Urinary bladder (tissue), 4 donors: ENCODE data around the gene YJEFN3. TPM values are rescaled to one million over a fixed set of nuclear protein-coding genes. Genes with fewer than 3 reads are reported as not detected.

ENCODE experiments used
- DNase-seq: peaks from one replicate; pipeline ENCODE4 v3.0.0-alpha.2; 2015; ENCODE audit errors: extremely low spot score
- H3K27ac ChIP-seq: one replicate; pipeline ENCODE4 v1.5.1; 2013; ENCODE audit warnings: low read depth, mild to moderate bottlenecking, moderate library complexity
- H3K36me3 ChIP-seq: one replicate; pipeline ENCODE4 v1.6.1; 2013; ENCODE audit warnings: mild to moderate bottlenecking, moderate library complexity; ENCODE audit not compliant: insufficient read depth
- H3K4me1 ChIP-seq: one replicate; pipeline ENCODE4 v1.6.1; 2013; ENCODE audit warnings: mild to moderate bottlenecking, moderate library complexity; ENCODE audit not compliant: insufficient read depth
- H3K4me3 ChIP-seq: one replicate; pipeline ENCODE4 v1.5.1; 2013; ENCODE audit warnings: low read depth, low read length
- WGBS: extraction: QIAGEN DNeasy Blood & Tissue Kit; methylation state at CpG from one replicate; pipeline ENCODE4 v1.1.7; 2013; 5-methylcytosine and 5-hydroxymethylcytosine counted together
- polyA plus RNA-seq: library from polyadenylated mRNA; stranded (reverse); fragments of 200-250 nt; gene quantifications from one replicate; pipeline ENCODE4 v1.2.3, GENCODE V29; 2013
- total RNA-seq: library from RNA; depleted of rRNA; stranded (reverse); fragments of >200 nt; gene quantifications from one replicate; pipeline ENCODE4 v1.2.3, GENCODE V29; 2014
- donor health status: healthy with polysubstance abuse.
- donor health status: healthy.

Gene YJEFN3
- total and polyA plus RNA-seq, 2 donors, result 1.8 to 4.6 TPM

DNA sequence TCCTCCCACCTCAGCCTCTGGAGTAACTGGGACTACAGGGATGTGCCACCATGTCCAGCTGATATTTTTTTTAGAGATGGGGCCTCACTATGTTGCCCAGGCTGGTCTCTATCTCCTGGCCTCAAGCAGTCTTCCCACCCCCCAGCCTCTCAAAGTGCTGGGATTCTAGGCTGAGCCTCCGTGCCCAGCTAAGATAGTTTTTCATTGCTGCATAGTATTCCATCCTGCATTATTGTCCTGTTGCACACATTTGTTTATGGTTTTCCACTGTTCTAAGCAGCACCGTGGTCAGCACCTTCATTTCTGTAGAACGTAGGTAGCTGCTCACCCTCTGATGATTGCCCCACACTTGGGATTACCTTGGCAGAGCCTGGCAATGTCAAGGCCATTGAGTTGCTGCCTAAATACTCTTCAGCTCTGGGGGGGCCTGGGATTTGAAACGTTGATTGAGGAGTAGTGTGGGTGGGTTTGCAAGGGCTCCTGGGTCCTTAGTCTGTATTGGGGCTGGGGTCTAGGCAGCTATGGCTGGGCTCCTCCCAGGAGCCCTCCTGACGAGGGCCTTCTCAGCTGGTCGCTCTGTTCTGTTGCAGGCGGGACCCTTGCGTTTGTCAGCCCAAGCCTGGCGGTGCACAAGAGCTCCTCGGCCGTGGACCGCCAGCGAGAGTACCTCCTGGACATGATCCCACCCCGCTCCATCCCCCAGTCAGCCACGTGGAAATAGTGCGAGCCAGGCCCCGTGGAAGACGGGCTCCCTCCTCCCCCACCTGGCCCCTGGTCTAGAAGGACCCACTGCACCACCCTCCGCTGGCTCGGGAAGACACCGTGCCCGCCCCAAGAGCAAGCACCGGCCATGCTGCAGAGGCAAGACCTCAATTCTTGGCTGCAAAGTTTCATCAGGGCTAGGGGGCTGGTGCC lies 23.7 kb upstream of the YJEFN3 start:
- Histone ChIP-seq H3K4me3 (no peak overlapping the region), H3K36me3 (peaks cover 5% of the 10 kb centered on the region), H3K27ac (no peak overlapping the region), H3K4me1 (no peaks in the 10 kb centered on the region)
- WGBS, result 89% methylated on average over 23 of the region's 23 CpGs
- no peak for DNase-seq

GRCh38 chr19:19505669-19506326 lies 22.9 kb upstream of the YJEFN3 start:
- Histone ChIP-seq H3K4me1 (no peaks in the 10 kb centered on the region), H3K36me3 (peaks cover 5% of the 10 kb centered on the region), H3K4me3 (no peak overlapping the region), H3K27ac (no peak overlapping the region)
- WGBS, result 89% methylated on average over 27 of the region's 27 CpGs
- no peak for DNase-seq

GRCh38 chr19:19506592-19506991 lies 22.1 kb upstream of the YJEFN3 start:
- no peak overlapping the region for H3K27ac ChIP-seq
- no peak for DNase-seq
- WGBS, result 89% methylated on average over 12 of the region's 12 CpGs
- H3K4me1 ChIP-seq, result no peaks in the 10 kb centered on the region
- H3K4me3 ChIP-seq, result no peak overlapping the region
- H3K36me3 ChIP-seq, result peaks cover 5% of the 10 kb centered on the region

DNA sequence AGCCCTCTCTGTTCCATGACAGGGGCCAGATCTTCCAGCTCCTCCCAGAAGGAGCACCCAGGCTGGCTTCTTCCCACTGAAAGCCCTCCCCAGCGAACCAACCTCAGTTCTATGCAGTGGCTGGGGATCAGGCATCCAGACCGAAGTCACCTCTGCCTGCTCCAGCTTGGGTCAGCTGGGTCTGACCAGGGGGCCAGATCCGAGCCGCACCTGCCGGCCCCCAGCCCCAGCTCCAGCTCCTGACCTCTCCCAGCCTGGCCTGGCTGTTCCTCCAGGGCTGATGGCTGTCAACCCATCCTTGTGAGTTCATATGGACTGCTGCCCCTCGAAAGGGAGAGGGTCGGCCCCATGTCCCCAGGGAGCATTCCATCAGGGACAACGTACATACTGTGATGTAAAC lies 21.4 kb upstream of the YJEFN3 start:
- 85% methylated on average over 8 of the region's 8 CpGs for WGBS

DNA sequence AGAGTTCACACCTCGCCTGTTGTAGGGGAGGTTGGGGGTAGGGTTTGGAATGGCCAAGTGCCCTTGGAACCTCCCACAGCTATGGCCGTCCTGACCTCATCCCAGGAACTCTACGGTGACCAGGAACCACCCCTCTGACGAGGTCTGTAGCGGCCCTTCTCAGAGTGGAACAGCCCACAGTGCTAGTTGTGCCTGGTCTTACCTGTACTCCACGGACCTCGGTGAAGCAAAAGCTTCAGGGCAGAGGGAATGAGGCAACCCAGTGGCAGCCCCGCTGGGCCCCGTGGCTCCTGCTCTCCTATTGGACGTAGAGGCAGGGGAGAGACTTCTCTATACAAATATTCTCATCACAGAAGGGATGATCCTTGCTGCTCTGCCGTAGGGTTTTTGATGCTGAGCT lies 20.5 kb upstream of the YJEFN3 start:
- Histone ChIP-seq H3K4me1 (no peaks in the 10 kb centered on the region), H3K4me3 (no peak overlapping the region), H3K27ac (no peak overlapping the region), H3K36me3 (peaks cover 5% of the 10 kb centered on the region)
- DNase-seq, result no peak
- 79% methylated on average over 11 of the region's 11 CpGs for WGBS

More for the DNA sequence above, 21.4 kb upstream of the YJEFN3 start:
- Histone ChIP-seq H3K36me3 (peaks cover 5% of the 10 kb centered on the region), H3K4me1 (no peaks in the 10 kb centered on the region), H3K27ac (no peak overlapping the region), H3K4me3 (no peak overlapping the region)
- DNase-seq, result no peak

DNA sequence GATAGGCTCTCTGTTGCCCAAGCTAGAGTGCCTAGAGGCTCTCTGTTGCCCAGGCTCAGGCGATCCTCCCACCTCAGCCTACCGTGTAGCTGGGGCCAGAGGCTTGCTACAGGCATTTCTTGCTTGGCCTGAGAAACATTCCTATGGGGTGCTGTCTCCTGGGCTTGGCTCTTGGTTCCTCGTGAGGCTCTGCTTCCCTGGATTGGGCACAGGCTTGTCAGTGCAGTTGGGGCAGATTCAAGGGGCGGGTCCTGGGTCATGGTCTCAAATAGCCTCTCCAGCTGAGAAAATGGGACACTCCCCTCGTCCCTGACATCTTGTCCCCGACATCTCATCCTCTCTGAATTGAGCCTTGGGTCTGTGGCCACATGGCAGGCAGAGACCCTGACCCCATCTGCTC lies 18.3 kb upstream of the YJEFN3 start:
- Histone ChIP-seq H3K4me3 (no peak overlapping the region), H3K36me3 (peaks cover 5% of the 10 kb centered on the region), H3K27ac (no peak overlapping the region), H3K4me1 (peaks cover 2% of the 10 kb centered on the region)
- DNase-seq, result no peak
- WGBS, result 33% methylated on average over 6 of the region's 6 CpGs

- peaks cover 6% of the 10 kb centered on the region for H3K4me1 ChIP-seq
- DNase-seq, result no peak
- no peaks in the 10 kb centered on the region for H3K36me3 ChIP-seq
- H3K27ac ChIP-seq, result no peak overlapping the region
- 82% methylated on average over 17 of the region's 17 CpGs for WGBS
- H3K4me3 ChIP-seq, result no peak overlapping the region
These were observed 15.0 kb upstream of the YJEFN3 start for GRCh38 chr19:19513682-19514081.

DNA sequence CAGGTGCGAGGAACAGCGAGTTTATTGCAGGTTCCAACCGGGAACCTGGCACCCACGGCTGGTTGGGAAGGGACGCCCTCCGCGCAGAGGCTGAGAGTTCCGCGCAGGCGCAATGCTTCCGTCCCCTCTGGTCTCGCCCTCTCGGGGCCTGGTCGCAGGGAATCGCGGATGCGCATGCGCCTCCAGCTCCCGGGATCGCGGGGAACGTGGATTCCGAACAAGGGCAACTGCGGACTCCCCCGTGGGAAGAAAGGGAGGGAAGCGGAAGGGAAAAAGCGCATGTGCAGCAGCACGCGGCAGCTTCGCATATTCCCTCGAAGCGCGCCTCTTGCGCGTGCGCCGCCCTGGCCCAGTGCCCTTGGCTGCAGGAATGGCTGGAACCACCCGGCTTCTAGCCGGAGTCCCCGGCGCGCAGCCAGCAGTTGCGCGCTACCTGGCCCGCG lies 14.5 kb upstream of the YJEFN3 start:
- Histone ChIP-seq H3K27ac (no peak overlapping the region), H3K4me1 (peaks cover 6% of the 10 kb centered on the region), H3K36me3 (no peaks in the 10 kb centered on the region), H3K4me3 (no peak overlapping the region)
- 17% methylated on average over 46 of the region's 46 CpGs for WGBS
- DNase-seq, result peak; percentile 58

GRCh38 chr19:19514881-19515641 lies 13.7 kb upstream of the YJEFN3 start, which contains the start of gene TSSK6:
Gene TSSK6 (minus strand): TSS chr19:19515548. CDS start chr19:19515427, 121 bp downstream.
- peaks cover 6% of the 10 kb centered on the region for H3K4me1 ChIP-seq
- H3K36me3 ChIP-seq, result no peaks in the 10 kb centered on the region
- peak within 1 kb of the TSS; percentile 91 for H3K4me3 ChIP-seq
- H3K27ac ChIP-seq, result peak within 1 kb of the TSS; percentile 53
- DNase-seq, result no peak
- 79% methylated on average over 74 of the region's 74 CpGs for WGBS

DNA sequence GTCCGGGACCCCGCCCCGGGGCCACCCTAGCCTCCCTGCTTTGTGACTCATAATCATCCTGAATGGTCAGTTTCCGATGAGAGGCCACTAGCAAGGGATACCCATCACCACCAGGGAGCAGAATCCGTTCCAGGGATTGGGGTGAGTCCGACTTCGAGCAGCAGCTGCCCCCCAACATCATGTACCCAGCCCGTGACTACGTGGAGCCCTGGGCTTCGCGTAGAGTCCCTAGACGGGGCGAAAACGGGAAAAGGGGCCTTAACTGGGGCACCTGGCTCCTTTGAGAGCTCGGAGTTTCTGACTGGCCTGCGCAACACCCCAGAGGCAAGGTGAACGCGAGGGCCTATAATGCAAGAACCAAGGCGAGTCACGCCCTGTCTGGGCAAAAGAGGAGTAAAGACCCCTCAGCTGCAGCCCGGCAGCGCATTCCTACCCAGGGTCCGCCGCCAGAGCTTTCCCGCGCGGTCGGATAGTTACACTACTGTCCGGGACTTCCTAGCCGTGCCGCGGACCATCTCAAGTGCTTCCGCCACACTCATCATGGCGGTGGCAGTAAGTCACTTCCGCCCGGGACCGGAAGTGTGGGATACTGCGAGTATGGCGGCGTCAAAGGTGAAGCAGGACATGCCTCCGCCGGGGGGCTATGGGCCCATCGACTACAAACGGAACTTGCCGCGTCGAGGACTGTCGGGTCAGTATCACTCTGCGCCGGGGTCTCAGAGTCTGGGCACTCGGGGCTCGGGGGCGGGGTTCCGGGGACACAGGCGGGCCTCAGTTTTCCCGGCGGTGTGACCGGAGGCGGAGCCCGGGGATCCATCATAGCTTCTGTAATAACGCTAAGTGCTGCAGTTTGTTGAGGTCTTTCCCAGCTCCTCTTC lies 12.8 kb upstream of the YJEFN3 start, which contains the start of gene NDUFA13:
Gene NDUFA13, plus strand, starts transcription at position 584 of the 878 bp plus-strand sequence. Its CDS starts 14 bp downstream, at position 598.
- WGBS, result 5% methylated on average over 61 of the region's 61 CpGs
- peak within 1 kb of the TSS; percentile 53 for H3K27ac ChIP-seq
- peak; percentile 84 for DNase-seq
- no peaks in the 10 kb centered on the region for H3K36me3 ChIP-seq
- peaks cover 6% of the 10 kb centered on the region for H3K4me1 ChIP-seq
- H3K4me3 ChIP-seq, result peak within 1 kb of the TSS; percentile 91

DNA sequence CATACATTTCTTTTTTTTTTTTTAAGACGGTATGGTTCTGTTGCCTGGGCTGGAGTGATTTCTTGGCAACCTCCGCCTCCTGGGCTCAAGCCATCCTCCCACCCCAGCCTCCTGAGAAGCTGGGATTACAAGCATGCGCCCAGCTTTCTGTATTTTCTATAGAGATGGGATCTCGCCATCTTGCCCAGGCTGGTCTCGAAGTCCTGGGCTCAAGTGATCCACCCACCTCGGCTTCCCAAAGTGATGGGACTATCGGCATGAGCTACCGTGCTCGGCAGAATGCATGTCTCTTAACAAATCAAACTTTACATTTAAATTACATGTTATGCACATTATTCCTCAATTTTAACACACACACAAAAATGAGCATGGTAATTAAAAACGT lies 11.5 kb upstream of the YJEFN3 start:
- no peaks in the 10 kb centered on the region for H3K36me3 ChIP-seq
- peak overlapping the region; percentile 91 for H3K4me3 ChIP-seq
- WGBS, result 88% methylated on average over 10 of the region's 10 CpGs
- no peak for DNase-seq
- no peak overlapping the region for H3K27ac ChIP-seq
- H3K4me1 ChIP-seq, result peaks cover 6% of the 10 kb centered on the region

GRCh38 chr19:19520989-19521388 lies 7.7 kb upstream of the YJEFN3 start:
- 80% methylated on average over 6 of the region's 6 CpGs for WGBS
- peaks cover 2% of the 10 kb centered on the region for H3K4me1 ChIP-seq
- DNase-seq, result no peak
- no peak overlapping the region for H3K4me3 ChIP-seq
- H3K27ac ChIP-seq, result no peak overlapping the region
- no peaks in the 10 kb centered on the region for H3K36me3 ChIP-seq
